Stimulated activated CD4-positive, alpha-beta T cell treated with anti-CD3 and anti-CD28 coated beads, Interleukin-4, amount 100 ng/mL, for 1 hour (primary cell): ENCODE measurements around the gene SNCAIP.
"Not testable (repeated sequence)": the region's sequence is repeated elsewhere in the genome, so short reads cannot be mapped to it uniquely, and the experiment has no call there.

Experiments used
- DNase-seq: peaks from one replicate; pipeline ENCODE4 v3.0.0-alpha.2; 2020

Gene SNCAIP

GRCh38 chr5:122315521-122315920, 3.5 kb downstream of the SNCAIP start:
- no peak for DNase-seq

GRCh38 chr5:122316656-122317055, 4.6 kb downstream of the SNCAIP start:
- DNase-seq = no peak

GRCh38 chr5:122319897-122320296, 7.9 kb downstream of the SNCAIP start:
- no peak for DNase-seq

- DNase-seq = no peak
These were observed 9.9 kb downstream of the SNCAIP start for GRCh38 chr5:122321921-122322320.

- DNase-seq = no peak
These were observed 10.9 kb downstream of the SNCAIP start for GRCh38 chr5:122322801-122323548.

GRCh38 chr5:122323738-122324137, 11.7 kb downstream of the SNCAIP start:
- no peak for DNase-seq

GRCh38 chr5:122327110-122327509, 15.1 kb downstream of the SNCAIP start:
- DNase-seq = no peak

- DNase-seq = no peak
These were observed 18.8 kb downstream of the SNCAIP start for GRCh38 chr5:122330881-122331280.

- no peak for DNase-seq
These were observed 20.8 kb downstream of the SNCAIP start for GRCh38 chr5:122332599-122333555.

GRCh38 chr5:122333564-122333963, 21.5 kb downstream of the SNCAIP start:
- DNase-seq = no peak

GRCh38 chr5:122339591-122339990, 27.6 kb downstream of the SNCAIP start:
- DNase-seq = no peak

- DNase-seq = no peak
These were observed 29.1 kb downstream of the SNCAIP start for GRCh38 chr5:122341087-122341486.

GRCh38 chr5:122342256-122342655, 30.2 kb downstream of the SNCAIP start:
- no peak for DNase-seq

GRCh38 chr5:122346897-122347581, 35.0 kb downstream of the SNCAIP start:
- no peak for DNase-seq

GRCh38 chr5:122350496-122350895, 38.5 kb downstream of the SNCAIP start:
- DNase-seq = no peak

GRCh38 chr5:122351416-122352157, 39.5 kb downstream of the SNCAIP start:
- no peak for DNase-seq

GRCh38 chr5:122352331-122352730, 40.3 kb downstream of the SNCAIP start:
- no peak for DNase-seq

GRCh38 chr5:122353361-122353760, 41.3 kb downstream of the SNCAIP start:
- DNase-seq = not testable (repeated sequence)

- no peak for DNase-seq
These were observed 42.3 kb downstream of the SNCAIP start for GRCh38 chr5:122354293-122354692.

GRCh38 chr5:122355324-122355723, 43.3 kb downstream of the SNCAIP start:
- DNase-seq = no peak

- DNase-seq = no peak
These were observed 44.8 kb downstream of the SNCAIP start for GRCh38 chr5:122356855-122357254.

- no peak for DNase-seq
These were observed 46.4 kb downstream of the SNCAIP start for GRCh38 chr5:122358372-122358979.
